ENCODE data around the gene UVRAG.

Gene UVRAG

GRCh38 chr11:75996523-75997442 lies 181.8 kb downstream of the UVRAG start:
- Histone ChIP-seq H3K36me3 (ENCODE audit: control insufficient read depth in 2 of 2, insufficient read depth in 2 of 2, low read length in 2 of 2) (no peaks in the 10 kb centered on the region), H3K9me3 (ENCODE audit: control insufficient read depth in 2 of 2, low read length in 2 of 2) (no peaks in the 10 kb centered on the region), H3K4me1 (ENCODE audit: control insufficient read depth in 2 of 2, insufficient read depth in 2 of 2, low read length in 2 of 2) (no peaks in the 10 kb centered on the region), H3K27ac (ENCODE audit: low read depth in 2 of 2, low read length in 2 of 2) (no peak overlapping the region), H3K4me3 (ENCODE audit: low read length in 2 of 2) (no peak overlapping the region), H3K27me3 (ENCODE audit: control insufficient read depth in 2 of 2, insufficient read depth in 2 of 2, low read length in 2 of 2) (no peaks in the 10 kb centered on the region), H3K9ac (ENCODE audit: low read depth in 1 of 2, low read length in 2 of 2) (no peak overlapping the region)

- Histone ChIP-seq H3K36me3 (ENCODE audit: control insufficient read depth in 2 of 2, insufficient read depth in 2 of 2, low read length in 2 of 2) (peaks cover 5 to 16% of the 10 kb centered on the region in 2 donors), H3K27ac (ENCODE audit: low read depth in 2 of 2, low read length in 2 of 2) (no peak overlapping the region), H3K4me3 (ENCODE audit: low read length in 2 of 2) (no peak overlapping the region), H3K27me3 (ENCODE audit: control insufficient read depth in 2 of 2, insufficient read depth in 2 of 2, low read length in 2 of 2) (no peaks in the 10 kb centered on the region), H3K4me1 (ENCODE audit: control insufficient read depth in 2 of 2, insufficient read depth in 2 of 2, low read length in 2 of 2) (no peaks in the 10 kb centered on the region), H3K9ac (ENCODE audit: low read depth in 1 of 2, low read length in 2 of 2) (no peak overlapping the region), H3K9me3 (ENCODE audit: control insufficient read depth in 2 of 2, low read length in 2 of 2) (no peaks in the 10 kb centered on the region)
These were observed 189.4 kb downstream of the UVRAG start for GRCh38 chr11:76004400-76004799.

GRCh38 chr11:76005756-76006155 lies 190.7 kb downstream of the UVRAG start:
- no peak overlapping the region for H3K4me3 ChIP-seq (ENCODE audit: low read length in 2 of 2)
- peaks cover 5 to 16% of the 10 kb centered on the region in 2 donors for H3K36me3 ChIP-seq (ENCODE audit: control insufficient read depth in 2 of 2, insufficient read depth in 2 of 2, low read length in 2 of 2)
- no peak overlapping the region for H3K9ac ChIP-seq (ENCODE audit: low read depth in 1 of 2, low read length in 2 of 2)
- no peaks in the 10 kb centered on the region for H3K27me3 ChIP-seq (ENCODE audit: control insufficient read depth in 2 of 2, insufficient read depth in 2 of 2, low read length in 2 of 2)
- H3K4me1 ChIP-seq (ENCODE audit: control insufficient read depth in 2 of 2, insufficient read depth in 2 of 2, low read length in 2 of 2) = no peaks in the 10 kb centered on the region
- H3K9me3 ChIP-seq (ENCODE audit: control insufficient read depth in 2 of 2, low read length in 2 of 2) = no peaks in the 10 kb centered on the region
- H3K27ac ChIP-seq (ENCODE audit: low read depth in 2 of 2, low read length in 2 of 2) = no peak overlapping the region

GRCh38 chr11:76007166-76007565 lies 192.2 kb downstream of the UVRAG start:
- Histone ChIP-seq H3K4me3 (ENCODE audit: low read length in 2 of 2) (no peak overlapping the region), H3K9me3 (ENCODE audit: control insufficient read depth in 2 of 2, low read length in 2 of 2) (no peaks in the 10 kb centered on the region), H3K4me1 (ENCODE audit: control insufficient read depth in 2 of 2, insufficient read depth in 2 of 2, low read length in 2 of 2) (no peaks in the 10 kb centered on the region), H3K9ac (ENCODE audit: low read depth in 1 of 2, low read length in 2 of 2) (no peak overlapping the region), H3K27ac (ENCODE audit: low read depth in 2 of 2, low read length in 2 of 2) (no peak overlapping the region), H3K36me3 (ENCODE audit: control insufficient read depth in 2 of 2, insufficient read depth in 2 of 2, low read length in 2 of 2) (peaks cover 5 to 16% of the 10 kb centered on the region in 2 donors), H3K27me3 (ENCODE audit: control insufficient read depth in 2 of 2, insufficient read depth in 2 of 2, low read length in 2 of 2) (no peaks in the 10 kb centered on the region)

DNA sequence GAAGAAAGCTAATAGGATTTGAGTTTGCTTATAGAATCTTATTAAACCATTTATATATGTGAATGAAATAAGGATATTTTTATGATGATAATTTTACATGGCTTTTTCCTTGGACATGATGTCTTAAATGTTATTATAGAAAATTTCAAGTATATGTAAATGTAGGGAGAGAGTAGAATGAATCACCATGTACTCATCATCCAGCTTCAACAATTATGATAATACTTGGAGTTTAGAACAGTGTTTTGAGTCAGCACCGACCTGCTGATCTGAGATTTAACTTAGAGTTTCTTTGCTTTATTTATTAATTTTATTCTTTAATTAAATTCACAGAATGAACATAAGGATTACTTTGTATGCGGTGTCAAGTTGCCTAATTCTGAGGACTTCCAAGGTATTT lies 193.5 kb downstream of the UVRAG start:
- Histone ChIP-seq H3K9me3 (ENCODE audit: control insufficient read depth in 2 of 2, low read length in 2 of 2) (no peaks in the 10 kb centered on the region), H3K36me3 (ENCODE audit: control insufficient read depth in 2 of 2, insufficient read depth in 2 of 2, low read length in 2 of 2) (peaks cover 7 to 16% of the 10 kb centered on the region in 2 donors), H3K4me1 (ENCODE audit: control insufficient read depth in 2 of 2, insufficient read depth in 2 of 2, low read length in 2 of 2) (no peaks in the 10 kb centered on the region), H3K27ac (ENCODE audit: low read depth in 2 of 2, low read length in 2 of 2) (no peak overlapping the region), H3K4me3 (ENCODE audit: low read length in 2 of 2) (no peak overlapping the region), H3K9ac (ENCODE audit: low read depth in 1 of 2, low read length in 2 of 2) (no peak overlapping the region), H3K27me3 (ENCODE audit: control insufficient read depth in 2 of 2, insufficient read depth in 2 of 2, low read length in 2 of 2) (no peaks in the 10 kb centered on the region)

DNA sequence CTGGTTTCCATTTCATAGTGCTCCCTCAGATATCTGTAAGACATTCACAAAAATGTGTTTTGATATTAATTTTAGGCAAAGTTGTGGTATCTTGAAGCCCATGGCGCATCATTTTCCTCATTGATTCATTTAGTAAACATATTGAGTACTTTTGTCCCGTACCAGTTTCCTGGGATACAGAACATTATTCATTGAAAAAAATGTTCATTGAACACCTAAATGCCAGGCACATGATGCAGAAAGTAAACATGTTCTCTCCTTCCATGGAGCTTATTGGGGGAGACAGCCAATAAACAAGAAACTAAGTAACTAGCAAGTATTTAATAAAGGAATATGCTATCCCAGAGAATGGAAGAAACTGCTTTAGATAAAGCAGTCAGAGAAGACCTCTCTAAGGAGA lies 195.0 kb downstream of the UVRAG start:
- H3K27me3 ChIP-seq (ENCODE audit: control insufficient read depth in 2 of 2, insufficient read depth in 2 of 2, low read length in 2 of 2) = no peaks in the 10 kb centered on the region
- no peaks in the 10 kb centered on the region for H3K4me1 ChIP-seq (ENCODE audit: control insufficient read depth in 2 of 2, insufficient read depth in 2 of 2, low read length in 2 of 2)
- no peak overlapping the region for H3K4me3 ChIP-seq (ENCODE audit: low read length in 2 of 2)
- peaks cover 7 to 8% of the 10 kb centered on the region in 2 donors for H3K36me3 ChIP-seq (ENCODE audit: control insufficient read depth in 2 of 2, insufficient read depth in 2 of 2, low read length in 2 of 2)
- H3K9ac ChIP-seq (ENCODE audit: low read depth in 1 of 2, low read length in 2 of 2) = no peak overlapping the region
- no peaks in the 10 kb centered on the region for H3K9me3 ChIP-seq (ENCODE audit: control insufficient read depth in 2 of 2, low read length in 2 of 2)
- H3K27ac ChIP-seq (ENCODE audit: low read depth in 2 of 2, low read length in 2 of 2) = no peak overlapping the region

GRCh38 chr11:76013526-76013925 lies 198.5 kb downstream of the UVRAG start:
- H3K9ac ChIP-seq (ENCODE audit: low read depth in 1 of 2, low read length in 2 of 2) = no peak overlapping the region
- no peak overlapping the region for H3K27ac ChIP-seq (ENCODE audit: low read depth in 2 of 2, low read length in 2 of 2)
- H3K9me3 ChIP-seq (ENCODE audit: control insufficient read depth in 2 of 2, low read length in 2 of 2) = no peaks in the 10 kb centered on the region
- H3K36me3 ChIP-seq (ENCODE audit: control insufficient read depth in 2 of 2, insufficient read depth in 2 of 2, low read length in 2 of 2) = peaks cover 2 to 8% of the 10 kb centered on the region in 2 donors
- H3K4me3 ChIP-seq (ENCODE audit: low read length in 2 of 2) = no peak overlapping the region
- no peaks in the 10 kb centered on the region for H3K27me3 ChIP-seq (ENCODE audit: control insufficient read depth in 2 of 2, insufficient read depth in 2 of 2, low read length in 2 of 2)
- H3K4me1 ChIP-seq (ENCODE audit: control insufficient read depth in 2 of 2, insufficient read depth in 2 of 2, low read length in 2 of 2) = no peaks in the 10 kb centered on the region

- Histone ChIP-seq H3K36me3 (ENCODE audit: control insufficient read depth in 2 of 2, insufficient read depth in 2 of 2, low read length in 2 of 2) (peaks cover 0 to 6% of the 10 kb centered on the region in 2 donors), H3K27me3 (ENCODE audit: control insufficient read depth in 2 of 2, insufficient read depth in 2 of 2, low read length in 2 of 2) (no peaks in the 10 kb centered on the region)
These were observed 208.4 kb downstream of the UVRAG start for GRCh38 chr11:76023236-76024068.

GRCh38 chr11:76025068-76025467 lies 210.1 kb downstream of the UVRAG start:
- Histone ChIP-seq H3K27ac (ENCODE audit: low read depth in 2 of 2, low read length in 2 of 2) (no peak overlapping the region), H3K27me3 (ENCODE audit: control insufficient read depth in 2 of 2, insufficient read depth in 2 of 2, low read length in 2 of 2) (no peaks in the 10 kb centered on the region), H3K4me3 (ENCODE audit: low read length in 2 of 2) (no peak overlapping the region), H3K36me3 (ENCODE audit: control insufficient read depth in 2 of 2, insufficient read depth in 2 of 2, low read length in 2 of 2) (peaks cover 0 to 2% of the 10 kb centered on the region in 2 donors), H3K9ac (ENCODE audit: low read depth in 1 of 2, low read length in 2 of 2) (no peak overlapping the region), H3K9me3 (ENCODE audit: control insufficient read depth in 2 of 2, low read length in 2 of 2) (no peaks in the 10 kb centered on the region), H3K4me1 (ENCODE audit: control insufficient read depth in 2 of 2, insufficient read depth in 2 of 2, low read length in 2 of 2) (peaks cover 0 to 4% of the 10 kb centered on the region in 2 donors)

More at GRCh38 chr11:76023236-76024068, 208.4 kb downstream of the UVRAG start:
- Histone ChIP-seq H3K9ac (ENCODE audit: low read depth in 1 of 2, low read length in 2 of 2) (no peak overlapping the region), H3K4me3 (ENCODE audit: low read length in 2 of 2) (no peak overlapping the region), H3K27ac (ENCODE audit: low read depth in 2 of 2, low read length in 2 of 2) (no peak overlapping the region), H3K9me3 (ENCODE audit: control insufficient read depth in 2 of 2, low read length in 2 of 2) (no peaks in the 10 kb centered on the region), H3K4me1 (ENCODE audit: control insufficient read depth in 2 of 2, insufficient read depth in 2 of 2, low read length in 2 of 2) (peaks cover 0 to 4% of the 10 kb centered on the region in 2 donors)

DNA sequence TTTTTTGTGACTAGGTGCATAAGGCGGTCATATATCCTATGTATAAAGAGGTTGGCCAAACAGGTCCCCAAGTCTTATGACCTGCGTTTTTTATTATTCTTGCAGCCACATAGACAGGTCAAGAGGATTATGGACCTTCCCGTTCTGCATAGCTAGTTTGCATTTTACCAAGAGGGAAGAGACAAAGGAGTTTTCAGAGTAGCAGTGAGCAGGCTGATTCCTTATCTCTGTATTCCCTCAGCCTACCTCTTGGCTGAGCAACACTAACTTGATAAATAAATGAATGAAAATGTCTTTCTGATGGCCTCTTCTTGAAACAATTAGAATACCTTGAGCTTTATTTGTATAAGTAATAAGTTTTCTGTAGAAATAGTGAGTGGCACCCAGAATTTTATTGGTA lies 210.8 kb downstream of the UVRAG start:
- Histone ChIP-seq H3K27me3 (ENCODE audit: control insufficient read depth in 2 of 2, insufficient read depth in 2 of 2, low read length in 2 of 2) (no peaks in the 10 kb centered on the region), H3K9ac (ENCODE audit: low read depth in 1 of 2, low read length in 2 of 2) (no peak overlapping the region), H3K4me3 (ENCODE audit: low read length in 2 of 2) (no peak overlapping the region), H3K27ac (ENCODE audit: low read depth in 2 of 2, low read length in 2 of 2) (no peak overlapping the region), H3K36me3 (ENCODE audit: control insufficient read depth in 2 of 2, insufficient read depth in 2 of 2, low read length in 2 of 2) (no peaks in the 10 kb centered on the region), H3K4me1 (ENCODE audit: control insufficient read depth in 2 of 2, insufficient read depth in 2 of 2, low read length in 2 of 2) (peaks cover 0 to 4% of the 10 kb centered on the region in 2 donors), H3K9me3 (ENCODE audit: control insufficient read depth in 2 of 2, low read length in 2 of 2) (no peaks in the 10 kb centered on the region)

All from mucosa of rectum (tissue), 2 donors.